HG03571 (cell line): ENCODE measurements around the gene ADGRF3.
"Not testable (repeated sequence)": the region's sequence is repeated elsewhere in the genome, so short reads cannot be mapped to it uniquely, and the experiment has no call there.

Experiments
- ATAC-seq: cut with Tn5 transposase; IDR thresholded peaks from one replicate; pipeline ENCODE4 v1.9.1; 2021; ENCODE audit not compliant: unreplicated experiment

Gene ADGRF3

GRCh38 chr2:26346454-26347053 is at the start of gene ADGRF3:
Gene ADGRF3 (minus strand): TSS chr2:26346789. CDS start chr2:26346234, 555 bp downstream.
- ATAC-seq: no peak

- no peak for ATAC-seq
Measured at GRCh38 chr2:26395394-26395793, 48.8 kb upstream of the ADGRF3 start.

GRCh38 chr2:26394694-26395093 is 48.1 kb upstream of the ADGRF3 start:
- ATAC-seq: no peak

- no peak for ATAC-seq
Measured at GRCh38 chr2:26387189-26387588, 40.6 kb upstream of the ADGRF3 start.

GRCh38 chr2:26384597-26384996 is 38.0 kb upstream of the ADGRF3 start:
- ATAC-seq: no peak

- ATAC-seq: no peak
Measured at GRCh38 chr2:26384183-26384582, 37.6 kb upstream of the ADGRF3 start.

- no peak for ATAC-seq
Measured at GRCh38 chr2:26382564-26382963, 36.0 kb upstream of the ADGRF3 start.

GRCh38 chr2:26380281-26380680 is 33.7 kb upstream of the ADGRF3 start:
- no peak for ATAC-seq

- no peak for ATAC-seq
Measured at GRCh38 chr2:26376799-26377198, 30.2 kb upstream of the ADGRF3 start.

- ATAC-seq: not testable (repeated sequence)
Measured at GRCh38 chr2:26370909-26371308, 24.3 kb upstream of the ADGRF3 start.

GRCh38 chr2:26369664-26370063 is 23.1 kb upstream of the ADGRF3 start:
- not testable (repeated sequence) for ATAC-seq

- no peak for ATAC-seq
Measured at GRCh38 chr2:26366957-26367356, 20.4 kb upstream of the ADGRF3 start.

- no peak for ATAC-seq
Measured at GRCh38 chr2:26364669-26365068, 18.1 kb upstream of the ADGRF3 start.

- ATAC-seq: no peak
Measured at GRCh38 chr2:26363958-26364357, 17.4 kb upstream of the ADGRF3 start.

- no peak for ATAC-seq
Measured at GRCh38 chr2:26363323-26363722, 16.7 kb upstream of the ADGRF3 start.

- no peak for ATAC-seq
Measured at GRCh38 chr2:26359886-26360473, 13.4 kb upstream of the ADGRF3 start.

- no peak for ATAC-seq
Measured at GRCh38 chr2:26356771-26357170, 10.2 kb upstream of the ADGRF3 start.

- no peak for ATAC-seq
Measured at GRCh38 chr2:26356111-26356510, 9.5 kb upstream of the ADGRF3 start.

- no peak for ATAC-seq
Measured at GRCh38 chr2:26355038-26355995, 8.7 kb upstream of the ADGRF3 start.

- not testable (repeated sequence) for ATAC-seq
Measured at GRCh38 chr2:26354469-26354868, 7.9 kb upstream of the ADGRF3 start.

GRCh38 chr2:26352892-26353291 is 6.3 kb upstream of the ADGRF3 start:
- no peak for ATAC-seq
